ACC112 (cell line): ENCODE measurements around the gene CERK.

Source experiments
- H2AFZ ChIP-seq: fragments of 200-600 bp; sonication (generic); one replicate; pipeline ENCODE4 v1.6.0; 2017; ENCODE audit warnings: antibody characterized with exemption, low read length; ENCODE audit not compliant: unreplicated experiment
- H3K27ac ChIP-seq: fragments of 200-600 bp; sonication (generic); 2 replicates; pipeline ENCODE4 v1.5.1; 2014; ENCODE audit warnings: low read depth, mild to moderate bottlenecking, antibody characterized with exemption, low read length, moderate library complexity
- H3K27me3 ChIP-seq: fragments of 200-600 bp; sonication (generic); 2 replicates; pipeline ENCODE4 v1.6.1; 2014; ENCODE audit warnings: mild to moderate bottlenecking, antibody characterized with exemption, low read length, moderate library complexity, mixed read lengths; ENCODE audit not compliant: insufficient read depth
- H3K36me3 ChIP-seq: fragments of 200-600 bp; sonication (generic); 2 replicates; pipeline ENCODE4 v1.6.1; 2016; ENCODE audit warnings: mild to moderate bottlenecking, antibody characterized with exemption, low read length, moderate library complexity, mixed read lengths; ENCODE audit not compliant: insufficient read depth
- H3K4me1 ChIP-seq: fragments of 200-600 bp; sonication (generic); one replicate; pipeline ENCODE4 v1.6.1; 2016; ENCODE audit warnings: low read length, mixed read lengths; ENCODE audit not compliant: insufficient read depth, unreplicated experiment, control insufficient read depth
- H3K4me3 ChIP-seq: fragments of 200-600 bp; sonication (generic); 2 replicates; pipeline ENCODE4 v1.5.1; 2014; ENCODE audit warnings: mild to moderate bottlenecking, low read depth, low read length
- H3K79me2 ChIP-seq: fragments of 200-600 bp; sonication (generic); one replicate; pipeline ENCODE4 v1.6.0; 2016; ENCODE audit warnings: low read length; ENCODE audit not compliant: control insufficient read depth, unreplicated experiment, insufficient read depth

Gene CERK

GRCh38 chr22:46684706-46685105 is 53.3 kb downstream of the CERK start:
- H3K27ac ChIP-seq, result no peak overlapping the region
- H3K4me1 ChIP-seq, result no peaks in the 10 kb centered on the region
- no peaks in the 10 kb centered on the region for H3K27me3 ChIP-seq
- no peak overlapping the region for H3K4me3 ChIP-seq
- H3K36me3 ChIP-seq, result no peaks in the 10 kb centered on the region
- H3K79me2 ChIP-seq, result no peaks in the 10 kb centered on the region
- H2AFZ ChIP-seq, result no peak overlapping the region

DNA sequence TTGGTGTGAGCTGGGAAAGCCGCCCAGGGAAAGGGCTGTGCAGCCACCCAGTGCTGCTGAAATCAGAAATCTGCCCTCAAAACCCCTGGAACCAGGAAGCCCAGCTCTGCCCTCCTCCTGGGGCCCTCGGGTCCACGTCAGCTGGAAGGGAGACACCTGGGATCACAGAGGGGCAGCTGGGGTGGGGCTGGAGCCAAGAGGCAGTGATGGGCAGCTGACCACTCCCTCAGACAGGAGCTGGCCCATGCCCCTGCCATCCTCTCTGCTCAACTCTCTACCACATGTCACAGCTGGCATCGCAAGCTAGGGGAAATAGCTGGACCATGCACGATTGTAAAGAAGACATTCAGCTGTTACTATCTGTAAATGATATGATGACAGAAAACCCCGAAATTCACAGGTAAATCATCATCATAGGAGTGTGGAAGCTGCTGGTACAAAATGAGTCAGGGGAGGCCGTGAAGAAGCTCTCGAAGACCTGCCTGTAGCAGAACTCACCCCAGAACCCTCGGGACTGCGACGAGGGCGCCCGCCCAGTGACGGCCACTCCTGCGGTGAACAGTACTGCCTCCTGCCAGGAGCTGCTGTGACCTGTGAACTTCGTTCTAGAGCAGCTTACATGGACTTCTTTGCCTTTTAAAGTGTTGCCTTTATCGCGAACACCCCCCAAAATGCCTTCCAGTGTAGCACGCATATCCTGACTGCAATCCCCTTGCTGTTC is 55.9 kb downstream of the CERK start:
- Histone ChIP-seq H3K4me1 (no peaks in the 10 kb centered on the region), H3K27me3 (no peaks in the 10 kb centered on the region), H3K36me3 (no peaks in the 10 kb centered on the region), H3K27ac (no peak overlapping the region), H2AFZ (no peak overlapping the region), H3K4me3 (no peak overlapping the region), H3K79me2 (no peaks in the 10 kb centered on the region)

DNA sequence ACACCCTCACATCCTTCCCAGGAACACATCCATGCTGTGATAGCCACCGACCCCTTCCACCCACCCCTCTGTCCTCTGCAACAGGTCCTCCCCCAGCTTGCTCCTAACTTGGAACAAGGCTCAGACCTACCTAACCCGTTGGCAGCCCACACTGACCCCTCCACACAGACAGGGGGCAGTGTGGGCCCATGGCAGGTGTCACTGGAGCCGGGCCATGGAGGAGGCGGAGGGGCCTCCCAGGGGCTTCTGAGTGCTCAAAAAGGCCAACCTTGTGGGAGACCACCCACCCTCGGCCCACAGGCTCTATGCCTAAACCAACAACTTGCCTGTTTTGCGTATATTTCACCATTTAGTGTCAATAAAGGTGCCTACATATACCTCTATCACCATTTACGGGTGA is 57.0 kb downstream of the CERK start:
- Histone ChIP-seq H2AFZ (no peak overlapping the region), H3K4me1 (no peaks in the 10 kb centered on the region), H3K27me3 (no peaks in the 10 kb centered on the region), H3K27ac (no peak overlapping the region), H3K36me3 (no peaks in the 10 kb centered on the region), H3K79me2 (no peaks in the 10 kb centered on the region), H3K4me3 (no peak overlapping the region)

DNA sequence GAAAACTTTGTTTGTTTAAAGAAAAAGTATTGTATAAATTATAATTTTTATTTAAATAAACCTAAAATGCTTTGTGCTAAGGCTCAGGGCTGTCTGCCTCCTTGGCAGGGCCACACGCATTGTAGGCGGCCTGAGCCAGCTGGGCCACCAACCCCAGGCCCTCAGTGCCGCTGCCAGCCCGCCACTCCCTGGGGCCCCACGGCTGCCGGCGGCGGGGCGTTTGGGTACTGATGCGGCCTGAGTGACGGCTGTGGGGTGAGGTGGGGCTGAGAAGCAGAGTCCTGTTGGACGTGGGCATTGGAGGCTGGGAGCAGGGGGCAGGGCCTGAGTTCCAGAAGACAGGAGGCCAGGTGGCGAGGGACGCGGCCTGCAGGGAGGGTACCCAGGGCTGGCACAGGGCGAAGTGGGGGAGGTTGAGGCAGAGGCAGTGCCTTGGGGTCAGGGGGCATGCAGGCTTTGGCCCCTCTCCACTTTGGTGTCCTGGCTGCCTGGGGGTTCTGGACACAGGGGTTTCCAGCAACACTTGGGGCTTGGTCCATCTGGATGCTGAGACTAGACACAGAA is 58.3 kb downstream of the CERK start:
- Histone ChIP-seq H3K4me3 (no peak overlapping the region), H2AFZ (no peak overlapping the region), H3K36me3 (no peaks in the 10 kb centered on the region), H3K4me1 (no peaks in the 10 kb centered on the region), H3K79me2 (no peaks in the 10 kb centered on the region), H3K27me3 (no peaks in the 10 kb centered on the region), H3K27ac (no peak overlapping the region)

DNA sequence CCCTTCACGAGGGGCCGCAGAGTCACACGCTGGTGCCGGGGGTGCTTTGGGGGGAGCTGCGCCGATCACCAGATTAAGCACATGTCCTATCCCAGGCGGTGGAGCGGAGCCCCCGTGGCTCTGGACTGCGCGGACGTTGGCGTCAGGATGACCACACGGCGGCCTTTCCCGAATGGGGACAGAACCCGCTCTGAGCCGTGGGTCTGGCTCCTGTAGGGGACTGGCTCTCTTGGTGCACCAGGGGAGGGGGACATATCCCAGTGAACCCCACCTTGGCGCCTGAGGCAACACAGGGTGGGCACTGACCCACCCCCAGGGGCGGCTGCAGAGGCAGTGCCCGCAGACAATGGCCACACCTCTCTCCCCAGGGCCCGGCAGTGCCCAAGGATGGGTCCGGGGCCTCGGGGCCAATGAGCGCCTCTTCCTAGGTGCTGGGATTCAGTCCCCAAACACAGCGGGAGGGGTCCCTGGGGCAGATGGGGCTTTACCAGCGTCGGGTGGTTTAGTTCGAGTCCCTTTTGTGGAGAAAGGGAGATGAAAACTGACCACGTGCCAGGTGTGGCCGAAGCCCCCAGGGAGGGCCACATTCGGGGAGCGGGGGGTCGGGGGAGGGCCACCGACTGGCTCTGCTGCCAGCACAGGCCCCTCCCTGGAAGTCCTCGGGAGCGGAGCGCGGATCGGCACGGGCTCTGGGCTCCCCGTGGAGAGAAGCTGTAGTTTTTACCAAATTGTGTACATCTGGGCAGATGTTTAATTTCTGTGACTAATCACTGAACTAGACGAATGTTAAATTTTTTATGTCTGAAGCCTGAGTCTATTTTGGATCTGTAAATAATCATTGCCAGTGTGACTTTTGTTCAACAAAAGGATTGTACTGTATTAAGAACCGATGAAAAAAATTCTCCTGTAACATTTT is 59.0 kb downstream of the CERK start:
- Histone ChIP-seq H3K36me3 (no peaks in the 10 kb centered on the region), H2AFZ (no peak overlapping the region), H3K4me3 (no peak overlapping the region), H3K79me2 (no peaks in the 10 kb centered on the region), H3K27ac (no peak overlapping the region), H3K4me1 (no peaks in the 10 kb centered on the region), H3K27me3 (no peaks in the 10 kb centered on the region)

DNA sequence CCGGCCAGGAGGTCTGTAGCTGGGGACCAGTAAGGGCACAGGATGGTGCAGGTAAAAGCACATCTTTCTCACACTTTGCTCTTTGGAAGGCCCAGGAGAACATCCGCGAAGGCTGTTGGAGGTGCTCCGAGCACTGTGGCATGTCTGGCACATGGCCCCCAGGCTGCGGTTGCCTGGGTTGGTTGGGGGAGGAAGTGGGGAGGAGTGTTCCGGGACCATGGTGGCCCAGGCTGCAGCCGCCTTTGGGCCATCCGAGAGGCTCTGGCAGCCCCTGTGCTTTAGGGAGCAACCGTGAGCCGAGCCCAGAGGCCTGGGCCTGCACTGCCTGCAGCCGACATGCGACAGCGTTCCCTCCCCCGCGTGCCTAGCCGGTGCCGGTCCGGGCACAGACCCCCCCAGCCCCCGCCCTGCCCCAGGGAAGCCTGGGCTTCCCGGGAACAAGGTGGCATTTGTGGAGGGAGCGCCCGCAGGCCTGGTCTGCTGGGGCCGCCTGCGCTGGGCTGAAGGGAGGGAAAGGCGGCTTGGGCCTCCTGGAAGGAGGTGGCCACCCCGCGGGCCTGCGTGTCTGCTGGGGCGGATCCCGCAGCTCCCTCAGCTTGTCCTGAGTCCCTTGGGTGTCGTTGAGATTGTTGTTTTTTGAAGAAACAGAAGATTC is 59.9 kb downstream of the CERK start:
- Histone ChIP-seq H3K4me3 (no peak overlapping the region), H3K36me3 (no peaks in the 10 kb centered on the region), H2AFZ (no peak overlapping the region), H3K27me3 (no peaks in the 10 kb centered on the region), H3K79me2 (no peaks in the 10 kb centered on the region), H3K4me1 (no peaks in the 10 kb centered on the region), H3K27ac (no peak overlapping the region)

DNA sequence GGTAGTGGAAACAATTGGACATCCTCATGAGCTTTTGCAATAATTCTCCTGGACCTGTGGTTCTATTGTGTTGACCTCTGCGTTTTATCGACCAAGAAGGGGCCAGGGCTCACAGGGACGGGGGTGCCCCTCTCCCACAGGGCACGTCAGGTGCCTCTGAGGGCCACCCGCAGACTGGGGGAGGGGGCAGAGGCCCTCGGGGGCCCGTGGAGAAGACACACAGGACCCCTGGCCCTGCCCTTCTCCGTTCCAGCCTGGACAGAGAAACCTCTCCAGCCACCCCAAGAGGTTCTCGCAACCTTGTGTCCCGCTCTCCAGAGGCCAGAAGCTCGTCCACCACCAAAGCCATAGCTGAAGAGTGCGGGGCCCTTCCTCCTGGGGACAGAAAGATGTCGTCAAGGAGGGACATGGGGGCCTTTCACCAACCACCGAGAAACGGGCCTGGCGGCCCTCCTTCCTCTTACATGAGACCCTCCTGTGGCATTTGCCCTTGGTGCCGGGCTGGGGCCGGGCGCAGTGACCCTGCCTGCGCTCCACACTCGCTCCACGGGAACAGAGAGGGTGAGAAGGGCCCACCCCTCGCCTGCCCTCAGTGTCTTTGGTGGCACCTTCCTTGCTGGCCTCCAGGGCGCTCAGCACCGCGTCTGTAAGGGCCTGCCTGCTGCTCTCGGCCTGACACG is 60.6 kb downstream of the CERK start:
- H3K36me3 ChIP-seq, result no peaks in the 10 kb centered on the region
- H3K27ac ChIP-seq, result no peak overlapping the region
- H3K79me2 ChIP-seq, result no peaks in the 10 kb centered on the region
- H3K4me3 ChIP-seq, result no peak overlapping the region
- H2AFZ ChIP-seq, result no peak overlapping the region
- H3K27me3 ChIP-seq, result no peaks in the 10 kb centered on the region
- no peaks in the 10 kb centered on the region for H3K4me1 ChIP-seq

DNA sequence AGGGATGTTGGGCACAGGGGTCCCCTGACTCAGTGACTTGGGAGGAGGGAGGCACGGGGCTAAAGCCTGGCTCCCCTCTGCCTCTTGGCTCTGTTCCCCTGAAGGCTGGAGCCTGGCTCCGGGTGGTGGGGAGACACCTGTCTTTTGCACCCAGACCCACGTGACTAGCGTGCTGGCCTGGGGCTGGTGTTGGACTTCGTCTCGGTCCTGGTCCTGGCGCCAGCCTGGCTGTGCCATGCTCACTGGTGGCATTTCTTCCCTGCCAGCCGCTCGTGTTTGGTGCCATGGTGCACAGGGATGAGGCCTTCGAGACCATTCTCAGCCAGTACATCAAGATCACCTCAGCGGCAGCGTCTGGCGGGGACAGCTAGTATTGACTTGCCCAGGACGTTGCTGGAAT is 61.2 kb downstream of the CERK start:
- Histone ChIP-seq H2AFZ (no peak overlapping the region), H3K4me1 (no peaks in the 10 kb centered on the region), H3K79me2 (no peaks in the 10 kb centered on the region), H3K36me3 (no peaks in the 10 kb centered on the region), H3K27ac (no peak overlapping the region), H3K27me3 (no peaks in the 10 kb centered on the region), H3K4me3 (no peak overlapping the region)

- Histone ChIP-seq H3K36me3 (no peaks in the 10 kb centered on the region), H3K79me2 (no peaks in the 10 kb centered on the region), H3K4me1 (no peaks in the 10 kb centered on the region), H2AFZ (no peak overlapping the region), H3K27ac (no peak overlapping the region), H3K4me3 (no peak overlapping the region), H3K27me3 (no peaks in the 10 kb centered on the region)
These were observed 61.6 kb downstream of the CERK start for GRCh38 chr22:46676479-46676878.

GRCh38 chr22:46675938-46676337 is 62.1 kb downstream of the CERK start:
- H2AFZ ChIP-seq, result no peak overlapping the region
- no peaks in the 10 kb centered on the region for H3K4me1 ChIP-seq
- no peak overlapping the region for H3K4me3 ChIP-seq
- no peaks in the 10 kb centered on the region for H3K79me2 ChIP-seq
- no peaks in the 10 kb centered on the region for H3K36me3 ChIP-seq
- H3K27ac ChIP-seq, result no peak overlapping the region
- H3K27me3 ChIP-seq, result no peaks in the 10 kb centered on the region
